C4-2B (cell line): ENCODE results near the gene POMP.

ENCODE experiments used
- ZFX ChIP-seq: fragments of 450-650 bp; IDR thresholded peaks from 2 replicates; pipeline ENCODE4 v1.6.1; 2017
- TF ChIP-seq, protein P1 (sequence below): fragments of 450-650 bp; conservative IDR thresholded peaks from 2 replicates; pipeline ENCODE4 v1.5.1; 2017; ENCODE audit warnings: mild to moderate bottlenecking

GRCh38 chr13:28659621-28659970 is 666 bp downstream of the POMP start:
- TF ChIP-seq, protein P1, sequence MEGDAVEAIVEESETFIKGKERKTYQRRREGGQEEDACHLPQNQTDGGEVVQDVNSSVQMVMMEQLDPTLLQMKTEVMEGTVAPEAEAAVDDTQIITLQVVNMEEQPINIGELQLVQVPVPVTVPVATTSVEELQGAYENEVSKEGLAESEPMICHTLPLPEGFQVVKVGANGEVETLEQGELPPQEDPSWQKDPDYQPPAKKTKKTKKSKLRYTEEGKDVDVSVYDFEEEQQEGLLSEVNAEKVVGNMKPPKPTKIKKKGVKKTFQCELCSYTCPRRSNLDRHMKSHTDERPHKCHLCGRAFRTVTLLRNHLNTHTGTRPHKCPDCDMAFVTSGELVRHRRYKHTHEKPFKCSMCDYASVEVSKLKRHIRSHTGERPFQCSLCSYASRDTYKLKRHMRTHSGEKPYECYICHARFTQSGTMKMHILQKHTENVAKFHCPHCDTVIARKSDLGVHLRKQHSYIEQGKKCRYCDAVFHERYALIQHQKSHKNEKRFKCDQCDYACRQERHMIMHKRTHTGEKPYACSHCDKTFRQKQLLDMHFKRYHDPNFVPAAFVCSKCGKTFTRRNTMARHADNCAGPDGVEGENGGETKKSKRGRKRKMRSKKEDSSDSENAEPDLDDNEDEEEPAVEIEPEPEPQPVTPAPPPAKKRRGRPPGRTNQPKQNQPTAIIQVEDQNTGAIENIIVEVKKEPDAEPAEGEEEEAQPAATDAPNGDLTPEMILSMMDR, result no peak
- TF ChIP-seq ZFX, result no peak
